OCI-LY3 (cell line): ENCODE measurements around the gene MAP6.

Experiments
- H2AFZ ChIP-seq: fragments of 200-600, 300-600 bp; shearing (Covaris generic); 2 replicates; pipeline ENCODE4 v1.6.0; 2014; ENCODE audit warnings: antibody characterized with exemption, low read depth, low read length
- H3K27ac ChIP-seq: fragments of 200-600, 300-600 bp; sonication (generic); 2 replicates; pipeline ENCODE4 v1.5.1; 2014; ENCODE audit warnings: mild to moderate bottlenecking, low read length, moderate library complexity, mixed read lengths
- H3K27me3 ChIP-seq: fragments of 200-600, 300-600 bp; sonication (generic); 2 replicates; pipeline ENCODE4 v1.6.1; 2014; ENCODE audit warnings: low read depth, low read length, mixed read lengths
- H3K36me3 ChIP-seq: fragments of 200-600, 300-600 bp; sonication (generic); replicated peaks from 2 replicates; pipeline ENCODE3; 2014; ENCODE audit warnings: low read depth, low read length, mixed read lengths
- H3K4me1 ChIP-seq: fragments of 300-600, 200-600 bp; sonication (generic); 2 replicates; pipeline ENCODE4 v1.6.1; 2014; ENCODE audit warnings: low read length, mixed read lengths
- H3K4me2 ChIP-seq: fragments of 200-600, 300-600 bp; sonication (generic); 2 replicates; pipeline ENCODE4 v1.6.1; 2014; ENCODE audit warnings: low read length, mixed read lengths
- H3K4me3 ChIP-seq: fragments of 300-600, 200-600 bp; sonication (generic); 2 replicates; pipeline ENCODE4 v1.5.1; 2014; ENCODE audit warnings: antibody characterized with exemption, mild to moderate bottlenecking, low read length, moderate library complexity
- H3K79me2 ChIP-seq: fragments of 300-600, 200-600 bp; shearing (Covaris generic); 2 replicates; pipeline ENCODE4 v1.6.1; 2014; ENCODE audit warnings: mild to moderate bottlenecking, low read length, mixed read lengths
- H3K9ac ChIP-seq: fragments of 300-600, 200-600 bp; shearing (Covaris generic); 2 replicates; pipeline ENCODE4 v1.6.0; 2014; ENCODE audit warnings: mild to moderate bottlenecking, low read length, moderate library complexity
- H3K9me3 ChIP-seq: fragments of 200-600, 300-600 bp; shearing (Covaris generic); 2 replicates; pipeline ENCODE4 v1.6.1; 2014; ENCODE audit warnings: low read length, mixed read lengths; ENCODE audit not compliant: insufficient read depth
- H4K20me1 ChIP-seq: fragments of 200-600, 300-600 bp; sonication (generic); 2 replicates; pipeline ENCODE4 v1.6.1; 2016; ENCODE audit warnings: low read length, mixed read lengths; ENCODE audit not compliant: insufficient read depth
- EZH2phosphoT487 ChIP-seq: fragments of 200-600 bp; shearing (Covaris generic); IDR thresholded peaks from 2 replicates; pipeline ENCODE4 v1.6.1; 2018; ENCODE audit warnings: antibody characterized with exemption, mixed run types, low read depth
- TF ChIP-seq, protein P1 (sequence below): fragments of 200-600, 300-600 bp; sonication (generic); IDR thresholded peaks from 2 replicates; pipeline ENCODE4 v1.5.1; 2014; ENCODE audit warnings: antibody characterized with exemption, low read length, low read depth

Gene MAP6

DNA sequence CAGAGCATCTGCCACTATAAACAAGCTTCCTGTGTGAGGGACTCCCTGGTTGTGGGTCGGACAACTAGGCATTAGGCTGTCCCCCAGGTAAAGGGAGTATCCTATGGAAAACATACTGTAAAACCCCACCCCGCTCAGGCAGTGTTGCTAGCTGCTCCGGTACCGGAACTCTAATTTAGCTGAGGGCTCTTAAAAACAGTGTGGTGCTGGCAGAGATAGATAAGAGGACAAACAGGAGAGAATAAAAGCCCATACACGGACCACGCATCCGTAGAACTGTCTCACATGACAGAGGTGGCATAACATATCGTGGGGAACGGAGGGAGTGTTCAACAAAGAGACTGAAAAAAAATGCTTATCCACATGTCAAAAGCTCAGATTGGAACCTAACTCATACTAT, 45.4 kb upstream of the MAP6 start:
- H3K9ac ChIP-seq = no peak overlapping the region
- H2AFZ ChIP-seq = no peak overlapping the region
- no peak overlapping the region for H3K4me2 ChIP-seq
- H3K9me3 ChIP-seq = no peaks in the 10 kb centered on the region
- H4K20me1 ChIP-seq = no peaks in the 10 kb centered on the region
- H3K79me2 ChIP-seq = no peaks in the 10 kb centered on the region
- TF ChIP-seq, protein P1, sequence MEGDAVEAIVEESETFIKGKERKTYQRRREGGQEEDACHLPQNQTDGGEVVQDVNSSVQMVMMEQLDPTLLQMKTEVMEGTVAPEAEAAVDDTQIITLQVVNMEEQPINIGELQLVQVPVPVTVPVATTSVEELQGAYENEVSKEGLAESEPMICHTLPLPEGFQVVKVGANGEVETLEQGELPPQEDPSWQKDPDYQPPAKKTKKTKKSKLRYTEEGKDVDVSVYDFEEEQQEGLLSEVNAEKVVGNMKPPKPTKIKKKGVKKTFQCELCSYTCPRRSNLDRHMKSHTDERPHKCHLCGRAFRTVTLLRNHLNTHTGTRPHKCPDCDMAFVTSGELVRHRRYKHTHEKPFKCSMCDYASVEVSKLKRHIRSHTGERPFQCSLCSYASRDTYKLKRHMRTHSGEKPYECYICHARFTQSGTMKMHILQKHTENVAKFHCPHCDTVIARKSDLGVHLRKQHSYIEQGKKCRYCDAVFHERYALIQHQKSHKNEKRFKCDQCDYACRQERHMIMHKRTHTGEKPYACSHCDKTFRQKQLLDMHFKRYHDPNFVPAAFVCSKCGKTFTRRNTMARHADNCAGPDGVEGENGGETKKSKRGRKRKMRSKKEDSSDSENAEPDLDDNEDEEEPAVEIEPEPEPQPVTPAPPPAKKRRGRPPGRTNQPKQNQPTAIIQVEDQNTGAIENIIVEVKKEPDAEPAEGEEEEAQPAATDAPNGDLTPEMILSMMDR = no peak
- TF ChIP-seq EZH2phosphoT487 = no peak
- no peak overlapping the region for H3K4me3 ChIP-seq
- no peaks in the 10 kb centered on the region for H3K36me3 ChIP-seq
- 0 out of 2 replicates have a peak, but pooled peaks cover 6% of the 10 kb centered on the region for H3K27me3 ChIP-seq
- no peak overlapping the region for H3K27ac ChIP-seq
- H3K4me1 ChIP-seq = peaks cover 9% of the 10 kb centered on the region

DNA sequence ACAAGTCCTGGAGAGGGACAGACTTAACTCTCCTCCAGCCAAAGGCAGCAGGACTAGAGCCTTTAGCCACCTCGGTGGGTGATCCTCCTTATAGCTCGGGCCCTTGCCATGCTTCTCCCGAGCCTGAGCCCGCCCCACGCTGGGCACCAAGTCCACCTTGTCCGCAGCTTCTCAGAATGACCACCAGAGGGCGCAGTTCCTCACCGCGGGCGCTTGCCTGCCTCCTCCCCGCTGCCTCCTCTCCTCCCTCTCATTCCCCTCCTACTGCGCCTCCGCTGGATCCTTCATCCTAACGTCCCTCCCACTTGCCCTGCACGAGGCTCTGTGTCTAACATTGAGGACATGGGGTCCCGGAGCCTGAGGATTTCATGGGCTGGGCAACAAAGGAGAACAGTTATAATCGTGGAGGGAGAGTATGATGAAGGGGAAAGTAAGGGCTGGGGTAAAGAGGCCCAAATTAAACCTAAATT, 37.5 kb upstream of the MAP6 start:
- H3K9ac ChIP-seq = peak overlapping the region; percentile 26; the same call in 1 of the 2 replicates
- 0 out of 2 replicates have a peak, but pooled peaks cover 4% of the 10 kb centered on the region for H3K27me3 ChIP-seq
- peaks cover 7% of the 10 kb centered on the region; the same call in 1 of the 2 replicates for H3K4me1 ChIP-seq
- peak overlapping the region; percentile 64 for H3K4me3 ChIP-seq
- no peaks in the 10 kb centered on the region for H3K79me2 ChIP-seq
- TF ChIP-seq, protein P1 = peak; percentile 94
- no peak for TF ChIP-seq EZH2phosphoT487
- no peaks in the 10 kb centered on the region for H4K20me1 ChIP-seq
- no peak overlapping the region for H3K27ac ChIP-seq
- no peaks in the 10 kb centered on the region for H3K9me3 ChIP-seq
- peak overlapping the region; percentile 75 for H2AFZ ChIP-seq
- H3K36me3 ChIP-seq = no peaks in the 10 kb centered on the region
- peak overlapping the region; percentile 74 for H3K4me2 ChIP-seq

DNA sequence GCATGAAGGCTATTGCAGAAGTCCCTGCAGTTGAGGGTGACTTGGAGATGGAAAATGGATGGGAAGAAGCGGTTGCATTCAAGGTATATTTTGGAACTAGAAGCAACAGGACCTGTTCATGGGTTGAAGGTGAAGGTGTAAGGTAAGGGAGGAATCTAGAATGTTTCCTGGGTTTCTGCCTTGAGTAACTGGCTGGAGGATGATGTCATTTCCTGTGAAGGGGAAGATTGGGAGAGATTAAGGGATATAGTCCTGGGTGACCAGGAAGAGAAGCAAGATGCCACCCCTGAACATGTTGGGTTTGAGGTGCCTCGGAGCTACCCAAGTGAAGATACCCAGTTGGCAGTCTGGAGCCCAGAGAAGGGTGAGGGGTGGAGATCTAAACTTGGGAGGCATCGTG, 36.7 kb upstream of the MAP6 start:
- H3K4me2 ChIP-seq = peak overlapping the region; percentile 74; the same call in 1 of the 2 replicates
- no peaks in the 10 kb centered on the region for H3K79me2 ChIP-seq
- H3K9me3 ChIP-seq = no peaks in the 10 kb centered on the region
- H2AFZ ChIP-seq = peak overlapping the region; percentile 75
- no peaks in the 10 kb centered on the region for H4K20me1 ChIP-seq
- H3K36me3 ChIP-seq = no peaks in the 10 kb centered on the region
- H3K9ac ChIP-seq = no peak overlapping the region
- 0 out of 2 replicates have a peak, but pooled peaks cover 2% of the 10 kb centered on the region for H3K27me3 ChIP-seq
- peaks cover 7% of the 10 kb centered on the region; the same call in 1 of the 2 replicates for H3K4me1 ChIP-seq
- H3K27ac ChIP-seq = no peak overlapping the region
- H3K4me3 ChIP-seq = no peak overlapping the region
- TF ChIP-seq, protein P1 = no peak
- no peak for TF ChIP-seq EZH2phosphoT487

DNA sequence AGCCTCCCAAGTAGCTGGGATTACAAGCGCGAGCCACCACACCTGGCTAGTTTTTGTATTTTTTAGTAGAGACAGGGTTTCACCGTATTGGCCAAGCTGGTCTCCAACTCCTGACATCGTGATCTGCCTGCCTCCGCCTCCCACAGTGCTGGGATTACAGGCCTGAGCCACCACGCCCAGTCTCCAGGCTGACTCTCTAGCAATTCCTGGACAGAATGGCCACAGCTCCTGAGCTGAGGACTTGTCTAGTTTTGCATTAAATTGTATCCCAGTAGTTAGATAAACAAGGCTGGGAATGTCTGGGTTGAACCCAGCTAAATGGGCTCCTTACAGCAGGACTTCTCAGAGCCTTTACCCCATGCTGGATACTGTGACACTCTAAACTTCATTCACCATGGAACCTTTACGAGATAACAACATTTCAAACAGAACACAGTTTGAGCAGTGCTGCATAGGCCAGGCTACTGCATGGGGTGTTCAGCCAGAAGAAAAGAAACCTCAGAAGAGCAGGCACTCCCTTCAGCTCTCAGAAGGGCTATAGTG, 34.9 kb upstream of the MAP6 start:
- Histone ChIP-seq H3K36me3 (no peaks in the 10 kb centered on the region), H3K9ac (no peak overlapping the region), H3K27ac (no peak overlapping the region), H3K4me1 (peaks cover 7% of the 10 kb centered on the region; the same call in 1 of the 2 replicates), H3K4me3 (no peak overlapping the region), H4K20me1 (no peaks in the 10 kb centered on the region), H3K27me3 (no peaks in the 10 kb centered on the region), H3K4me2 (no peak overlapping the region), H3K79me2 (no peaks in the 10 kb centered on the region), H2AFZ (no peak overlapping the region), H3K9me3 (no peaks in the 10 kb centered on the region)
- TF ChIP-seq, protein P1 = no peak
- TF ChIP-seq EZH2phosphoT487 = no peak
